PC-3 (cell line): ENCODE measurements around the gene TNK1. TPM values are rescaled to one million over a fixed set of nuclear protein-coding genes. Genes with fewer than 3 reads are reported as not detected.

Source experiments
- ATAC-seq: fragments of 200-7000 bp; cut with Tn5 transposase; 2 replicates; pipeline ENCODE4 v1.9.1; 2020; ENCODE audit warnings: mild to moderate bottlenecking, moderate library complexity
- BruUV-seq: library from RNA; stranded (reverse); fragments of 400-500 nt; replicated peaks from 2 replicates; lab custom pipeline; 2021; lab: Mats Ljungman, UMichigan
- CTCF ChIA-PET: fragments of 300-600 bp; sonication (Branson Sonifier 250); formaldehyde crosslinking; loops from one replicate; lab custom pipeline; 2022; ENCODE audit warnings: antibody characterized with exemption; lab: Charles Lee
- POLR2A ChIA-PET: fragments of 300-600 bp; sonication (Branson Sonifier 250); formaldehyde crosslinking; loops from one replicate; lab custom pipeline; 2022; ENCODE audit warnings: antibody characterized with exemption; ENCODE audit not compliant: unreplicated experiment; lab: Charles Lee
- DNase-seq: peaks from one replicate; pipeline ENCODE4 v3.0.0-alpha.2; 2015
- H2AFZ ChIP-seq: fragments of 300-600 bp; sonication (generic); 2 replicates; pipeline ENCODE4 v1.6.0; 2016; ENCODE audit warnings: antibody characterized with exemption, low read length
- H3F3A ChIP-seq: fragments of 300-600 bp; sonication (generic); one replicate; pipeline ENCODE4 v1.6.0; 2017; ENCODE audit warnings: antibody characterized with exemption, low read length, control low read depth, mild to moderate bottlenecking; ENCODE audit not compliant: unreplicated experiment
- H3K27ac ChIP-seq: fragments of 300-600 bp; sonication (generic); 2 replicates; pipeline ENCODE4 v1.5.1; 2016; ENCODE audit warnings: mild to moderate bottlenecking, low read length
- H3K27me3 ChIP-seq: fragments of 300-600 bp; sonication (generic); 2 replicates; pipeline ENCODE4 v1.6.1; 2016; ENCODE audit warnings: low read length, mixed read lengths
- H3K36me3 ChIP-seq: fragments of 300-600 bp; sonication (generic); 2 replicates; pipeline ENCODE4 v1.6.1; 2016; ENCODE audit warnings: low read depth, mixed run types, low read length, mixed read lengths
- H3K4me1 ChIP-seq: fragments of 300-600 bp; sonication (generic); 2 replicates; pipeline ENCODE4 v1.5.1; 2016; ENCODE audit warnings: low read length; ENCODE audit not compliant: insufficient read depth
- H3K4me2 ChIP-seq: fragments of 300-600 bp; sonication (generic); 2 replicates; pipeline ENCODE4 v1.6.0; 2016; ENCODE audit warnings: low read length
- H3K4me3 ChIP-seq: fragments of 300-600 bp; sonication (generic); 2 replicates; pipeline ENCODE4 v1.5.1; 2016; ENCODE audit warnings: mild to moderate bottlenecking, low read length, mixed read lengths
- H3K79me2 ChIP-seq: fragments of 300-600 bp; sonication (generic); 2 replicates; pipeline ENCODE4 v1.6.1; 2017; ENCODE audit warnings: low read length, mixed read lengths
- H3K9ac ChIP-seq: fragments of 300-600 bp; sonication (generic); 2 replicates; pipeline ENCODE4 v1.6.0; 2016; ENCODE audit warnings: mild to moderate bottlenecking, low read length
- H3K9me2 ChIP-seq: fragments of 300-600 bp; sonication (generic); replicated peaks from 2 replicates; pipeline ENCODE4 v1.6.1; 2016; ENCODE audit warnings: mixed run types, low read length, mixed read lengths
- H3K9me3 ChIP-seq: fragments of 300-600 bp; sonication (generic); 2 replicates; pipeline ENCODE4 v1.6.1; 2016; ENCODE audit warnings: low read length, mixed read lengths
- H4K20me1 ChIP-seq: fragments of 300-600 bp; sonication (generic); 2 replicates; pipeline ENCODE4 v1.6.1; 2016; ENCODE audit warnings: low read length, mixed read lengths
- EZH2 ChIP-seq: fragments of 300-600 bp; sonication (generic); IDR thresholded peaks from one replicate; pipeline ENCODE4 v1.6.1; 2017; ENCODE audit warnings: antibody characterized with exemption, mild to moderate bottlenecking, low read length; ENCODE audit not compliant: unreplicated experiment
- EZH2phosphoT487 ChIP-seq: fragments of 300-600 bp; sonication (generic); IDR thresholded peaks from 2 replicates; pipeline ENCODE4 v1.6.1; 2018; ENCODE audit warnings: mild to moderate bottlenecking, antibody characterized with exemption, low read length, borderline replicate concordance
- intact Hi-C: fragments of 100-400 bp; cut with micrococcal nuclease; formaldehyde crosslinking; loops from 2 replicates; pipeline ENCODE4 v1.9.0; 2023
- total RNA-seq: library from RNA; depleted of rRNA; stranded (reverse); fragments of >200 nt; gene quantifications from 2 replicates; pipeline ENCODE4 v1.2.3, GENCODE V29; 2014
- TF ChIP-seq, protein P1 (sequence below): fragments of 300-600 bp; sonication (generic); conservative IDR thresholded peaks from 2 replicates; pipeline ENCODE4 v1.5.1; 2017; ENCODE audit warnings: antibody characterized with exemption, low read depth, mild to moderate bottlenecking, low read length

The TNK1 gene
- total RNA-seq, 1 experiment from 2014 or later = 10.8 TPM

DNA sequence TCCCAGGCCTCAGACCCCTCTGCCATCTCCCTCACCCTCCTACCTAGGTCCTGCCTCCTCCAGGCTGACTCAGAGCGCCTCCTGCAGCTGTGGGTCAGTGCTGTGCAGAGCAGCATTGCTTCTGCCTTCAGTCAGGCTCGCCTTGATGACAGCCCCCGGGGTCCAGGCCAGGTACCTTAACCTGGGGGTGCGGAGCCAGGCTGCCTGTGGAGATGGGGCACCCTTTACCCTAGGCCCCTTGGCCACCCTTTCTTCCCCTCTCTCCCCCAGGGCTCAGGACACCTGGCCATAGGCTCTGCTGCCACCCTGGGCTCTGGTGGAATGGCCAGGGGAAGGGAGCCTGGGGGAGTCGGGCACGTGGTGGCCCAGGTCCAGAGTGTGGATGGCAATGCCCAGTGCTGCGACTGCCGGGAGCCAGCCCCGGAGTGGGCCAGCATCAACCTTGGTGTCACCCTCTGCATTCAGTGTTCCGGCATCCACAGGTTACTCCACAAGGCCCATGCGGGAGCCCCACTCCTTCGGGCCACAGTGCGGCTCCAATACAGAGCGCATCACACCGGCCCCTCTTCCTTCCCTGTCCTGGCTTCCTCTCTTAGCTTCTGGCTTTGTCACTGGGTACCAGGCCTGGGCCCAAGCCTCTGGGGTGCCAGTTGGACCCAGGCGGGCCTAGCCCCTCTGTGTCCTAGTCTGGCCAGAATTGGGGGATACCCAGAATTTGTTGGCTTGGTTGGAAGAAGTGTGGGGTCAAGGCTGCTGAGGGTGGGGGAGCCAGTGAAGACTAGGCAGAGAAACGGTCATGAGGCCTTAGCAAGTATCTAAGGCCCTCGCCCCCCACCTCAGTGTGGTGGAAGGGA, 33.9 kb upstream of the TNK1 start:
- TF ChIP-seq EZH2 (no peak), EZH2phosphoT487 (no peak)
- TF ChIP-seq, protein P1, sequence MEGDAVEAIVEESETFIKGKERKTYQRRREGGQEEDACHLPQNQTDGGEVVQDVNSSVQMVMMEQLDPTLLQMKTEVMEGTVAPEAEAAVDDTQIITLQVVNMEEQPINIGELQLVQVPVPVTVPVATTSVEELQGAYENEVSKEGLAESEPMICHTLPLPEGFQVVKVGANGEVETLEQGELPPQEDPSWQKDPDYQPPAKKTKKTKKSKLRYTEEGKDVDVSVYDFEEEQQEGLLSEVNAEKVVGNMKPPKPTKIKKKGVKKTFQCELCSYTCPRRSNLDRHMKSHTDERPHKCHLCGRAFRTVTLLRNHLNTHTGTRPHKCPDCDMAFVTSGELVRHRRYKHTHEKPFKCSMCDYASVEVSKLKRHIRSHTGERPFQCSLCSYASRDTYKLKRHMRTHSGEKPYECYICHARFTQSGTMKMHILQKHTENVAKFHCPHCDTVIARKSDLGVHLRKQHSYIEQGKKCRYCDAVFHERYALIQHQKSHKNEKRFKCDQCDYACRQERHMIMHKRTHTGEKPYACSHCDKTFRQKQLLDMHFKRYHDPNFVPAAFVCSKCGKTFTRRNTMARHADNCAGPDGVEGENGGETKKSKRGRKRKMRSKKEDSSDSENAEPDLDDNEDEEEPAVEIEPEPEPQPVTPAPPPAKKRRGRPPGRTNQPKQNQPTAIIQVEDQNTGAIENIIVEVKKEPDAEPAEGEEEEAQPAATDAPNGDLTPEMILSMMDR = no peak
- no peaks in the 10 kb centered on the region for H3K9me2 ChIP-seq
- H3K27me3 ChIP-seq = no peaks in the 10 kb centered on the region
- H3K27ac ChIP-seq = no peak overlapping the region
- CTCF ChIA-PET = no interaction called here
- H3F3A ChIP-seq = no peaks in the 10 kb centered on the region
- H3K79me2 ChIP-seq = peaks cover 9% of the 10 kb centered on the region; the same call in 1 of the 2 replicates
- intact Hi-C loops = loop anchor here (5.0 kb wide), 1 partner anchor 300 kb away; no protein-coding TSS in a partner anchor
- DNase-seq (no peak), ATAC-seq (no peak)
- H3K9me3 ChIP-seq = no peaks in the 10 kb centered on the region
- H3K4me1 ChIP-seq = peaks cover 4% of the 10 kb centered on the region
- H3K4me3 ChIP-seq = no peak overlapping the region
- no peaks in the 10 kb centered on the region for H4K20me1 ChIP-seq
- POLR2A ChIA-PET = no interaction called here
- H3K4me2 ChIP-seq = no peak overlapping the region
- BruUV-seq = no TSS peak
- no peak overlapping the region for H2AFZ ChIP-seq
- H3K9ac ChIP-seq = no peak overlapping the region
- H3K36me3 ChIP-seq = no peaks in the 10 kb centered on the region

DNA sequence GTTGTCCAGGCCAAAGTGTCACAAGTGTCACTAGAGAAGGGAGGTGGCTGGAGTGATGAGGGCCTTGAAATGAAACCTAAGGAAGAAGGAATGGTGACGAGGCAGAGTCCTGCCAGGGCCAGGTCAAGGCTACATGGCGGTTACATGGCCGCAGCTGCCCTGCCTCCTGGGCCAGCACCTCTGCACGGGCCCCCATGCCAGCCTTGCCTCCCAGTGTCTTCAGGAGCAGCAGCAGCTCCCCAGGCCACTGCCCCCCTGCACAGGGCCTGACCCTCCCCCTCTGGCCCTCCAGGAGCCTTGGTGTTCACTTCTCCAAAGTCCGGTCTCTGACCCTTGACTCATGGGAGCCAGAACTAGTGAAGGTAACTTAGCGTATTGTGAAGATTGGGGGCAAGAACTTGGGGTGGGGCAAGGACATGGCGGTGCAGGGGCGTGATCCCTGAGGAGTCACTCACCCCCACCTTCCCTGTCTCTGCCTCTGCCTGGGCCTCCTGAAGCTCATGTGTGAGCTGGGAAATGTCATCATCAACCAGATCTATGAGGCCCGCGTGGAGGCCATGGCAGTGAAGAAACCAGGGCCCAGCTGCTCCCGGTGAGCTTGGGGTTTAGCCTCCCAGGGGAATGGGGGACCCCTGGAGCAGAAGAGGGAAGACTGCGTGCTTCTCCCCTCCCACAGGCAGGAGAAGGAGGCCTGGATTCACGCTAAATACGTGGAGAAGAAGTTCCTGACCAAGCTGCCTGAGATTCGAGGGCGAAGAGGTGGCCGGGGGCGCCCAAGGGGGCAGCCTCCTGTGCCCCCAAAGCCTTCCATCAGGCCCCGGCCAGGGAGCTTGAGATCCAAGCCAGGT, 33.0 kb upstream of the TNK1 start:
- Histone ChIP-seq H3K36me3 (no peaks in the 10 kb centered on the region), H3K4me1 (peaks cover 8% of the 10 kb centered on the region), H3K4me3 (no peak overlapping the region), H3K27ac (no peak overlapping the region), H3K9ac (no peak overlapping the region), H3K9me3 (no peaks in the 10 kb centered on the region), H2AFZ (no peak overlapping the region), H3K27me3 (no peaks in the 10 kb centered on the region), H3K79me2 (peaks cover 17% of the 10 kb centered on the region), H3K4me2 (no peak overlapping the region), H3K9me2 (no peaks in the 10 kb centered on the region), H4K20me1 (no peaks in the 10 kb centered on the region), H3F3A (no peaks in the 10 kb centered on the region)
- intact Hi-C loops = loop anchor here (5.0 kb wide), 1 partner anchor 301 kb away; no protein-coding TSS in a partner anchor
- no peak for ATAC-seq
- ChIA-PET CTCF (no interaction called here), POLR2A (no interaction called here)
- no peak for TF ChIP-seq EZH2
- TF ChIP-seq, protein P1 = no peak
- no TSS peak for BruUV-seq
- DNase-seq = no peak
